ENCODE results near the gene YTHDF2.
A peak's percentile ranks its signal among the peaks of the same experiment; 100 is the strongest.

Gene YTHDF2

GRCh38 chr1:28773105-28773504 lies 36.4 kb downstream of the YTHDF2 start:
- no peaks in the 10 kb centered on the region for H3K9me3 ChIP-seq (ENCODE audit: control insufficient read depth, insufficient read depth, low read depth, low read length)
- peaks cover 23 to 76% of the 10 kb centered on the region in 2 experiments for H3K36me3 ChIP-seq (ENCODE audit: control insufficient read depth in 2 of 2, insufficient read depth in 1 of 2, low read length in 2 of 2)
- ChIA-PET POLR2A (interaction anchor here (0.6 kb wide), 1 partner anchor 25 kb away, joined by 5 read pairs; no protein-coding TSS in a partner anchor), CTCF (interaction anchor here (0.8 to 1.5 kb wide), 2 partner anchors 21 to 428 kb away, joined by 4 to 6 read pairs; no protein-coding TSS in a partner anchor)
- TF ChIP-seq ZNF529 (tag by site-specific recombination; IDR thresholded peaks at IDR 0.05; ENCODE audit: insufficient replicate concordance): no peak
- peak; percentile 81; the same call in 1 of the 2 replicates for TF ChIP-seq SCRT1 (tag by site-specific recombination; IDR thresholded peaks at IDR 0.05; ENCODE audit: borderline replicate concordance)
- no peak for TF ChIP-seq ZNF777 (tag by site-specific recombination; IDR thresholded peaks at IDR 0.05; ENCODE audit: borderline replicate concordance)
- TF ChIP-seq ZNF624 (tag by site-specific recombination; IDR thresholded peaks at IDR 0.05): no peak
- TF ChIP-seq ZNF138 (tag by site-specific recombination; IDR thresholded peaks at IDR 0.05; ENCODE audit: borderline replicate concordance): no peak
- peak; percentile 91 for TF ChIP-seq SCRT2 (tag by site-specific recombination; IDR thresholded peaks at IDR 0.05)
- no peak for TF ChIP-seq ZNF302 (tag by site-specific recombination; IDR thresholded peaks at IDR 0.05; ENCODE audit: low read depth)
- H3K27ac ChIP-seq (ENCODE audit: extremely low read depth, low read depth, low read length): no peak overlapping the region
- H3K4me3 ChIP-seq (ENCODE audit: low read depth, low read length): no peak overlapping the region
- H3K4me1 ChIP-seq (ENCODE audit: control insufficient read depth, insufficient read depth, low read length): no peaks in the 10 kb centered on the region

GRCh38 chr1:28775121-28775942 lies 38.6 kb downstream of the YTHDF2 start:
- ChIA-PET POLR2A (interaction anchor here (0.5 to 1.2 kb wide), 4 partner anchors 16 to 360 kb away, joined by 3 to 4 read pairs (median 3); partner anchors contain the start of gene RNU11), CTCF (interaction anchor here (0.6 to 3.2 kb wide), 6 partner anchors 10 to 258 kb away, joined by 3 to 21 read pairs (median 4); partner anchors contain the start of gene YTHDF2)
- Histone ChIP-seq H3K9me3 (ENCODE audit: control insufficient read depth, insufficient read depth, low read depth, low read length) (no peaks in the 10 kb centered on the region), H3K27ac (ENCODE audit: extremely low read depth, low read depth, low read length) (no peak overlapping the region), H3K36me3 (ENCODE audit: control insufficient read depth in 2 of 2, insufficient read depth in 1 of 2, low read length in 2 of 2) (peaks cover 14 to 54% of the 10 kb centered on the region in 2 experiments), H3K4me1 (ENCODE audit: control insufficient read depth, insufficient read depth, low read length) (no peaks in the 10 kb centered on the region), H3K4me3 (ENCODE audit: low read depth, low read length) (no peak overlapping the region)
- TF ChIP-seq PRDM4 (tag by site-specific recombination; IDR thresholded peaks at IDR 0.05) (no peak), ZBTB20 (tag by site-specific recombination; IDR thresholded peaks at IDR 0.05) (no peak), SCRT2 (tag by site-specific recombination; IDR thresholded peaks at IDR 0.05) (no peak), ZNF670 (tag by site-specific recombination; IDR thresholded peaks at IDR 0.05; ENCODE audit: low read depth) (no peak), ZBTB21 (tag by site-specific recombination; IDR thresholded peaks at IDR 0.05) (no peak), ZNF843 (tag by site-specific recombination; IDR thresholded peaks at IDR 0.05) (no peak), ZFP69B (tag by site-specific recombination; IDR thresholded peaks at IDR 0.05) (no peak), ZNF501 (tag by site-specific recombination; IDR thresholded peaks at IDR 0.05) (no peak), ZNF121 (tag by site-specific recombination; IDR thresholded peaks at IDR 0.05) (no peak), ZNF624 (tag by site-specific recombination; IDR thresholded peaks at IDR 0.05) (no peak), ZNF600 (tag by site-specific recombination; IDR thresholded peaks at IDR 0.05) (no peak), ZNF785 (tag by site-specific recombination; IDR thresholded peaks at IDR 0.05) (no peak)

- POLR2A ChIA-PET: no interaction called here
- CTCF ChIA-PET: interaction anchor here (0.6 to 3.2 kb wide), 4 partner anchors 9 to 450 kb away, joined by 3 to 21 read pairs (median 3); no protein-coding TSS in a partner anchor
- TF ChIP-seq ZFHX2 (tag by site-specific recombination; conservative IDR thresholded peaks at IDR 0.05): no peak
- TF ChIP-seq ZNF350 (tag by site-specific recombination; IDR thresholded peaks at IDR 0.05): no peak
- no peak for TF ChIP-seq ZNF510 (tag by site-specific recombination; IDR thresholded peaks at IDR 0.05; ENCODE audit: insufficient replicate concordance)
- no peak for TF ChIP-seq ZNF488 (tag by site-specific recombination; IDR thresholded peaks at IDR 0.05)
- TF ChIP-seq SP3 (tag by site-specific recombination; IDR thresholded peaks at IDR 0.05): no peak
- TF ChIP-seq ZNF341 (tag by site-specific recombination; IDR thresholded peaks at IDR 0.05; ENCODE audit: low read depth): no peak
- no peak for TF ChIP-seq ZNF701 (tag by site-specific recombination; IDR thresholded peaks at IDR 0.05)
- TF ChIP-seq KLF16 (tag by site-specific recombination; IDR thresholded peaks at IDR 0.05): no peak
- TF ChIP-seq ZNF426 (tag by site-specific recombination; IDR thresholded peaks at IDR 0.05): no peak
- TF ChIP-seq ZNF140 (tag by site-specific recombination; IDR thresholded peaks at IDR 0.05): no peak
Measured at GRCh38 chr1:28776341-28776740, 39.6 kb downstream of the YTHDF2 start.

More at GRCh38 chr1:28776341-28776740, 39.6 kb downstream of the YTHDF2 start:
- Histone ChIP-seq H3K9me3 (ENCODE audit: control insufficient read depth, insufficient read depth, low read depth, low read length) (no peaks in the 10 kb centered on the region), H3K4me1 (ENCODE audit: control insufficient read depth, insufficient read depth, low read length) (no peaks in the 10 kb centered on the region), H3K4me3 (ENCODE audit: low read depth, low read length) (no peak overlapping the region), H3K36me3 (ENCODE audit: control insufficient read depth in 2 of 2, insufficient read depth in 1 of 2, low read length in 2 of 2) (peaks cover 4 to 44% of the 10 kb centered on the region in 2 experiments), H3K27ac (ENCODE audit: extremely low read depth, low read depth, low read length) (no peak overlapping the region)
